OCI-LY3 (cell line): ENCODE measurements around the gene CCR8.

Experiments used
- CTCF ChIP-seq: fragments of 200-600, 300-600 bp; sonication (generic); IDR thresholded peaks from 2 replicates; pipeline ENCODE4 v1.5.1; 2014; ENCODE audit warnings: antibody characterized with exemption, low read length, low read depth
- EZH2phosphoT487 ChIP-seq: fragments of 200-600 bp; shearing (Covaris generic); IDR thresholded peaks from 2 replicates; pipeline ENCODE4 v1.6.1; 2018; ENCODE audit warnings: antibody characterized with exemption, mixed run types, low read depth

GRCh38 chr3:39299279-39299678, 30.2 kb upstream of the CCR8 start:
- TF ChIP-seq CTCF: no peak
- no peak for TF ChIP-seq EZH2phosphoT487
